Lung (tissue), 13 donors: ENCODE measurements around the gene MLLT1. TPM values are rescaled to one million over a fixed set of nuclear protein-coding genes. Genes with fewer than 3 reads are reported as not detected.

ENCODE experiments used
- ATAC-seq: fragments of 200-7000 bp; cut with Tn5 transposase; one replicate; pipeline ENCODE4 v1.9.1; 2020; ENCODE audit warnings: moderate number of reproducible peaks; ENCODE audit not compliant: insufficient read depth, low FRiP score
- DNase-seq, 3 donors: peaks; one replicate each; pipeline ENCODE4 v3.0.0-alpha.2; 2013 to 2017
- H3K27ac ChIP-seq, 2 donors: one replicate each; pipeline ENCODE4 v1.5.1; 2013; ENCODE audit warnings: mild to moderate bottlenecking in 2 of 2, moderate library complexity in 2 of 2, control low read depth in 1 of 2, inconsistent platforms in 1 of 2, low read depth in 1 of 2, low read length in 1 of 2
- H3K27me3 ChIP-seq, 3 donors: one replicate each; pipeline ENCODE4 v1.5.1; 2013; ENCODE audit warnings: low read length in 2 of 3; ENCODE audit not compliant: control insufficient read depth in 3 of 3, insufficient read depth in 3 of 3
- H3K36me3 ChIP-seq, 4 donors: one replicate each; pipeline ENCODE4 v1.5.1; 2013; ENCODE audit warnings: low read length in 4 of 4, mild to moderate bottlenecking in 1 of 4, moderate library complexity in 1 of 4; ENCODE audit not compliant: control insufficient read depth in 4 of 4, insufficient read depth in 4 of 4
- H3K4me1 ChIP-seq, 5 donors: one replicate each; pipeline ENCODE4 v1.5.1; 2013; ENCODE audit warnings: low read length in 5 of 5, mild to moderate bottlenecking in 2 of 5, moderate library complexity in 1 of 5; ENCODE audit not compliant: control insufficient read depth in 5 of 5, insufficient read depth in 5 of 5
- H3K4me3 ChIP-seq: one replicate; pipeline ENCODE4 v1.5.1; 2013; ENCODE audit warnings: mild to moderate bottlenecking, control low read depth, moderate library complexity
- H3K9ac ChIP-seq, 2 donors: one replicate each; pipeline ENCODE4 v1.5.1; 2013; ENCODE audit warnings: low read length in 2 of 2, control low read depth in 1 of 2; ENCODE audit not compliant: insufficient read depth in 1 of 2
- H3K9me3 ChIP-seq, 4 donors: one replicate each; pipeline ENCODE4 v1.5.1; 2013; ENCODE audit warnings: low read length in 3 of 4, mild to moderate bottlenecking in 1 of 4, moderate library complexity in 1 of 4; ENCODE audit not compliant: control insufficient read depth in 4 of 4, insufficient read depth in 3 of 4
- WGBS, 2 donors: extraction: QIAGEN DNeasy Blood & Tissue Kit; methylation state at CpG; one replicate each; pipeline ENCODE4 v1.1.7; 2013; 5-methylcytosine and 5-hydroxymethylcytosine counted together
- polyA plus RNA-seq, 2 donors: library from polyadenylated mRNA; stranded (reverse); fragments of 200-250 nt; gene quantifications; one replicate each; pipeline ENCODE4 v1.2.1, GENCODE V29; 2013
- small RNA-seq: library from RNA; depleted of rRNA; stranded (forward); fragments of <200 nt; gene quantifications from one replicate; pipeline ENCODE3, GENCODE V24; 2014; ENCODE audit warnings: low replicate concordance
- total RNA-seq, 2 donors: library from RNA; depleted of rRNA in 1 of 2; stranded (reverse); fragments of >200 nt in 1 of 2; gene quantifications; one replicate each; pipeline ENCODE4 v1.2.1, GENCODE V29; 2014 to 2021
- TF ChIP-seq, protein P1 (sequence below): IDR thresholded peaks from 2 replicates; pipeline ENCODE4 v1.5.1; 2012; ENCODE audit warnings: mild to moderate bottlenecking; ENCODE audit errors: control extremely low read depth, extremely low read depth
- donor health status: control.
- donor health status: control.
- donor health status: Bipolar disorder and iron deficiency.
- donor health status: healthy.
- donor health status: DM: yes; HTN: yes; CAD: no.

The MLLT1 gene
- total and polyA plus RNA-seq, 4 donors: 24.8 to 120 (median 36.2) TPM

DNA sequence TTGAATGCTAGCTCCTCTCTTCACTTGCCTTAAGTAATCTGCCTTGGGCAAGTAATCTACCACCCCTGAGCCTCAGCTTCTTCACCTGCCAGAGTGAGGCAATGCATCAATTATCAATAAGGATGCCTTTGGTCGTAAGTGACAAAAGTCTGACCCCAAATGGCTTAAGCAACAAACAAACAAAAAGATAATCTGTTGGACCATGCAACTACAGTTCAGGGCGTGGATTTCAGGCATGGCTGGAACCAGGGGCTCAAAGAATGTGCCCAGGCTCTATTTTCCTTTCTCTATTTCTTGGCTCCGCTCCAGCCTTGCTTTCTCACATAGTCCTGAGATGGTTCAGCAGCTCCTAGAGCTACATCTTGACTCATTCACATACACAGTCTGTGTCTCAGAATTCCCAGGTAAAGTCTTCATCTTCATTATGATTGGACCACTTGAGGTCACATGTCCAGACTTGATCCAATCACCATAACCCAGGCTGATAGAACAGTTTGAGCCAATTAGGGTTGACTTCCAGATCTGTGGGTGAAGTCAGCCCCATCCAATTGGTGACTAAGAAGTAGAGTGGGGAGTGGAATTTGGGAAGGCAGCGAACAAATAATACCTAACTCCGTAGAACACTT lies 114.8 kb downstream of the MLLT1 start:
- no peaks in the 10 kb centered on the region for H3K36me3 ChIP-seq

DNA sequence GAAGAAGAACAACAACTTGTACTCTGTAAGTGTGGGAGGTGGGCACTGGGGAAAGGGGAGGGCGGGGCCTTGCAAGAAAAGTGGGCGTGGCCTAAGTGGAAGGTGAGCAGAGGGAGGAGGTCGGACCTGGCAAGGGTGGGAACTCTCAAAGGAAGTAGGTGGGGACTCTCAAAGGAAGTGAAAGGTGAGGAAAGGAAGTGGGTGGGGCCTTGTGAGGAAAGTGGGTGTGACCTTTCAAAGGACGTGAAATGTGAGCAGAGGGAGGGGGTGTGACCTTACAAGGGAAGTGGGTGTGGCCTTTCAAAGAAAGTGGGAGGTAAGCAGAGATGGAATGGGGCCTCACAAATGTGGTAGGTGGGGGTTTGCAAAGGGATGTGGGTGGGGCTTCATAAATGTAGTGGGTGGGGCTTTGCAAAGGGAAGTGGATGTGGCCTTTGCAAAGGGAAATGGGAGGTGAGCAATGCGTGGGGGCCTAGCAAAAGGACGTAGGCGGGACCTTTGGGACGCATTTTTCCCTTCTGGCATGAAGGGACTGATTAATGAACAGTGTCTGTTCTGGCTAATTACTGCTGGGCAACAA lies 118.4 kb downstream of the MLLT1 start:
- Histone ChIP-seq H3K36me3 (no peaks in the 10 kb centered on the region), H3K9me3 (no peaks in the 10 kb centered on the region), H3K27ac (no peak overlapping the region), H3K4me1 (peaks cover 0 to 4% (median 0%) of the 10 kb centered on the region in 5 donors), H3K9ac (no peak overlapping the region), H3K27me3 (no peaks in the 10 kb centered on the region), H3K4me3 (no peak overlapping the region)
- TF ChIP-seq, protein P1, sequence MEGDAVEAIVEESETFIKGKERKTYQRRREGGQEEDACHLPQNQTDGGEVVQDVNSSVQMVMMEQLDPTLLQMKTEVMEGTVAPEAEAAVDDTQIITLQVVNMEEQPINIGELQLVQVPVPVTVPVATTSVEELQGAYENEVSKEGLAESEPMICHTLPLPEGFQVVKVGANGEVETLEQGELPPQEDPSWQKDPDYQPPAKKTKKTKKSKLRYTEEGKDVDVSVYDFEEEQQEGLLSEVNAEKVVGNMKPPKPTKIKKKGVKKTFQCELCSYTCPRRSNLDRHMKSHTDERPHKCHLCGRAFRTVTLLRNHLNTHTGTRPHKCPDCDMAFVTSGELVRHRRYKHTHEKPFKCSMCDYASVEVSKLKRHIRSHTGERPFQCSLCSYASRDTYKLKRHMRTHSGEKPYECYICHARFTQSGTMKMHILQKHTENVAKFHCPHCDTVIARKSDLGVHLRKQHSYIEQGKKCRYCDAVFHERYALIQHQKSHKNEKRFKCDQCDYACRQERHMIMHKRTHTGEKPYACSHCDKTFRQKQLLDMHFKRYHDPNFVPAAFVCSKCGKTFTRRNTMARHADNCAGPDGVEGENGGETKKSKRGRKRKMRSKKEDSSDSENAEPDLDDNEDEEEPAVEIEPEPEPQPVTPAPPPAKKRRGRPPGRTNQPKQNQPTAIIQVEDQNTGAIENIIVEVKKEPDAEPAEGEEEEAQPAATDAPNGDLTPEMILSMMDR: no peak
- 16 to 34% methylated on average over 8 of the region's 8 CpGs for WGBS, 2 donors
- ATAC-seq (peak; percentile 49), DNase-seq (peak in 1 of 3 donors; percentile 19)

More for the DNA sequence above, 114.8 kb downstream of the MLLT1 start:
- TF ChIP-seq, protein P1: no peak
- no peak for DNase-seq
- Histone ChIP-seq H3K27me3 (no peaks in the 10 kb centered on the region), H3K4me1 (peaks cover 0 to 4% (median 0%) of the 10 kb centered on the region in 5 donors), H3K9ac (no peak overlapping the region), H3K9me3 (no peaks in the 10 kb centered on the region), H3K27ac (no peak overlapping the region), H3K4me3 (no peak overlapping the region)
- WGBS, 2 donors: 84% methylated on average over 5 of the region's 5 CpGs
- ATAC-seq: no peak

Small RNA genes lying within 50 kb of the gene (small RNA-seq; reads per million reads assigned to genes)
- gene AC011471.1: not detected

Other genes with a start within 250 kb of the MLLT1 start
- gene RFX2, start 169.5 kb downstream of the MLLT1 start, total RNA-seq: 10 to 100 TPM; 22.6 to 54.2 TPM
- 10 to 100 TPM; 13.1 to 17.3 TPM for gene RFX2, start 169.5 kb downstream of the MLLT1 start, polyA plus RNA-seq
- under 1 TPM in 1 of 2 donors, not detected in 1; 0.12 TPM for gene ACSBG2, start 144.3 kb downstream of the MLLT1 start, total RNA-seq
- under 1 TPM in 1 of 2 donors, not detected in 1; 0.12 TPM for gene ACSBG2, start 144.3 kb downstream of the MLLT1 start, polyA plus RNA-seq
- gene ACER1, start 53.6 kb upstream of the MLLT1 start, total RNA-seq: not detected
- under 1 TPM in 1 of 2 donors, not detected in 1; 0.06 TPM for gene ACER1, start 53.6 kb upstream of the MLLT1 start, polyA plus RNA-seq
- gene CLPP, start 81.6 kb upstream of the MLLT1 start, total RNA-seq: 10 to 100 TPM; 21.3 to 80.7 TPM
- 10 to 100 TPM; 57.8 to 89.7 TPM for gene CLPP, start 81.6 kb upstream of the MLLT1 start, polyA plus RNA-seq
- gene ALKBH7, start 92.8 kb upstream of the MLLT1 start, total RNA-seq: 10 to 100 TPM; 26.8 to 84.2 TPM
- 10 to 100 TPM; 49.6 to 57.1 TPM for gene ALKBH7, start 92.8 kb upstream of the MLLT1 start, polyA plus RNA-seq
- gene PSPN, start 96.0 kb upstream of the MLLT1 start, total RNA-seq: 1 to 10 TPM; 1.5 TPM
- under 1 TPM; 0.50 to 0.79 TPM for gene PSPN, start 96.0 kb upstream of the MLLT1 start, polyA plus RNA-seq
- 10 to 100 TPM; 45.4 to 53.5 TPM for gene GTF2F1, start 113.2 kb upstream of the MLLT1 start, total RNA-seq
- 10 to 100 TPM; 47.1 to 49.4 TPM for gene GTF2F1, start 113.2 kb upstream of the MLLT1 start, polyA plus RNA-seq
- gene KHSRP, start 144.8 kb upstream of the MLLT1 start, total RNA-seq: 100 to 1,000 TPM; 157 to 204 TPM
- gene KHSRP, start 144.8 kb upstream of the MLLT1 start, polyA plus RNA-seq: 100 to 1,000 TPM; 116 to 126 TPM
- gene SLC25A41, start 153.8 kb upstream of the MLLT1 start, total RNA-seq: under 1 TPM in 1 of 2 donors, not detected in 1; 0.28 TPM
- under 1 TPM; 0.10 to 0.43 TPM for gene SLC25A41, start 153.8 kb upstream of the MLLT1 start, polyA plus RNA-seq
- 10 to 100 TPM; 44.9 to 49.5 TPM for gene SLC25A23, start 179.8 kb upstream of the MLLT1 start, total RNA-seq
- 10 to 100 TPM; 15.7 to 44.0 TPM for gene SLC25A23, start 179.8 kb upstream of the MLLT1 start, polyA plus RNA-seq
- gene CRB3, start 184.3 kb upstream of the MLLT1 start, total RNA-seq: 10 to 100 TPM; 22.5 to 55.1 TPM
- 10 to 100 TPM; 51.0 to 81.8 TPM for gene CRB3, start 184.3 kb upstream of the MLLT1 start, polyA plus RNA-seq
- gene DENND1C, start 201.8 kb upstream of the MLLT1 start, total RNA-seq: 10 to 100 TPM in 1 of 2 donors, 1 to 10 TPM in 1; 2.7 to 11.0 TPM
- gene DENND1C, start 201.8 kb upstream of the MLLT1 start, polyA plus RNA-seq: 10 to 100 TPM in 1 of 2 donors, 1 to 10 TPM in 1; 8.0 to 10.6 TPM
- 1 to 10 TPM in 1 of 2 donors, under 1 TPM in 1; 0.28 to 2.1 TPM for gene TUBB4A, start 222.3 kb upstream of the MLLT1 start, total RNA-seq
- under 1 TPM; 0.05 to 0.08 TPM for gene TUBB4A, start 222.3 kb upstream of the MLLT1 start, polyA plus RNA-seq